HL-60 (cell line): Measurements from ENCODE around the gene CARM1.

Source experiments
- CTCF ChIP-seq: IDR thresholded peaks from one replicate; pipeline ENCODE4 v1.5.1; 2011; ENCODE audit warnings: low read length, control low read depth, inconsistent platforms; ENCODE audit not compliant: insufficient read depth
- SPI1 ChIP-seq: IDR thresholded peaks from 2 replicates; pipeline ENCODE4 v1.6.1; 2012; ENCODE audit warnings: low read depth, mild to moderate bottlenecking, borderline replicate concordance

DNA sequence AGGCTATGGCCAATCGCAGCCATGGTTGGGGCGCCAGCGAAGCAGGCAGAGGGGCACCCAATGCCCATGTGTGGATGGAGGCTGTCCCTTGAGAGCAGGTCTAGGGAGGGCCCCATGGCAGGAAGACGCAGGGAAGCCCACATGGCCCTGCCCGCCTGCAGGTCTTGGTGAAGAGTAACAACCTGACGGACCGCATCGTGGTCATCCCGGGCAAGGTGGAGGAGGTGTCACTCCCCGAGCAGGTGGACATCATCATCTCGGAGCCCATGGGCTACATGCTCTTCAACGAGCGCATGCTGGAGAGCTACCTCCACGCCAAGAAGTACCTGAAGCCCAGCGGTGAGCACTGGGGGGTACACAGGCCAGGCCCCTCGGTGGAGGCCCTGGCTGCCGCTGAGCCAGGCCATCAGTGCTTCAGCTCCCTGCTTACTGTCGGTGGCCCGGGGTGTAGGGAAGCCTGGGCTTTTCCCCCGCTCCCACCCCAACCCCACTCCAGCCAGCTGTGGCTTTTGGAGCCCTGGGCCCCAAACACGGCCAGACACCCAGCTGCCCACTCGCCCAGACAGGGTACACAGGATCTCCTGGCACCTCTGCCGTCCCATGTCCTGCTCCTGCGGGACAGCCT is 42.5 kb downstream of the CARM1 start:
- TF ChIP-seq CTCF (no peak), SPI1 (no peak)
